ENCODE results near the gene TSHZ2.

TSHZ2 gene

DNA sequence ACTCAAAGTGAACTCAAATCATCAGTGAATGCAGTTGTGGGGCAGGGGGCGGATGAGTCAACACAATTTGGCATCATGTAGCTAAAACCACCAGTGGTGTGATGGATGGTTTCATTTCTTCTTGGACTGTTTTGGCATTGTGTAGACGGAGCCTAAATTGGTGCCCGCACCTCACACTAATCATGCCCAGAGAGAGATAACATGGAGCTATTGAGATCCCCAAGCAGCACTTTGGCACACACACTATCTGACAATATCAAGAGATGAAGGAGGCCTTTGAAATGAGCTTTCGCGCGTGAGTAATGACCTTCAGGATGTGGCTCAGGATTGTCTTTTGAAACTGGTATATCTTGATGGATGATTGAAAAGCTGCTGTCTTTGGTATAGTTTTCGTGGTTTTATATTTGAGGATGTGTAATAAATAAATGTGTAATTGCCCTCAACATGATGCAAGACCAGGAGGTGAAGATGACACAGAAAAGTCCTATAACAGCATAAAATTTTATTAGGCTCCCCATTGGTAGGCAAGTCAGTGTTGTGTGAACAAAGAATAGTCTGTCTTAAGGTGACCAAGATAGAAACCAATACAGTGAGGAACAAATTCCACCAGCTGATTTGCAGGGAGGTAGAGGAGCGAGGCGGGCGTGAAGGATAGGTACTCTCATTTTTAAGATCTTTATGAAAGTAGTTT lies 174.2 kb downstream of the TSHZ2 start:
- Histone ChIP-seq H3K27me3 (no peaks in the 10 kb centered on the region), H3K4me1 (peaks cover 9% of the 10 kb centered on the region), H3K36me3 (no peaks in the 10 kb centered on the region; the same call in 1 of the 2 replicates), H3K9me3 (no peaks in the 10 kb centered on the region), H3K4me3 (ENCODE audit: low read depth, low read length) (no peak overlapping the region)
- DNase-seq = no peak
- TF ChIP-seq, protein P1, sequence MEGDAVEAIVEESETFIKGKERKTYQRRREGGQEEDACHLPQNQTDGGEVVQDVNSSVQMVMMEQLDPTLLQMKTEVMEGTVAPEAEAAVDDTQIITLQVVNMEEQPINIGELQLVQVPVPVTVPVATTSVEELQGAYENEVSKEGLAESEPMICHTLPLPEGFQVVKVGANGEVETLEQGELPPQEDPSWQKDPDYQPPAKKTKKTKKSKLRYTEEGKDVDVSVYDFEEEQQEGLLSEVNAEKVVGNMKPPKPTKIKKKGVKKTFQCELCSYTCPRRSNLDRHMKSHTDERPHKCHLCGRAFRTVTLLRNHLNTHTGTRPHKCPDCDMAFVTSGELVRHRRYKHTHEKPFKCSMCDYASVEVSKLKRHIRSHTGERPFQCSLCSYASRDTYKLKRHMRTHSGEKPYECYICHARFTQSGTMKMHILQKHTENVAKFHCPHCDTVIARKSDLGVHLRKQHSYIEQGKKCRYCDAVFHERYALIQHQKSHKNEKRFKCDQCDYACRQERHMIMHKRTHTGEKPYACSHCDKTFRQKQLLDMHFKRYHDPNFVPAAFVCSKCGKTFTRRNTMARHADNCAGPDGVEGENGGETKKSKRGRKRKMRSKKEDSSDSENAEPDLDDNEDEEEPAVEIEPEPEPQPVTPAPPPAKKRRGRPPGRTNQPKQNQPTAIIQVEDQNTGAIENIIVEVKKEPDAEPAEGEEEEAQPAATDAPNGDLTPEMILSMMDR (IDR thresholded peaks at IDR 0.05; ENCODE audit: low read depth, low read length) = no peak

DNA sequence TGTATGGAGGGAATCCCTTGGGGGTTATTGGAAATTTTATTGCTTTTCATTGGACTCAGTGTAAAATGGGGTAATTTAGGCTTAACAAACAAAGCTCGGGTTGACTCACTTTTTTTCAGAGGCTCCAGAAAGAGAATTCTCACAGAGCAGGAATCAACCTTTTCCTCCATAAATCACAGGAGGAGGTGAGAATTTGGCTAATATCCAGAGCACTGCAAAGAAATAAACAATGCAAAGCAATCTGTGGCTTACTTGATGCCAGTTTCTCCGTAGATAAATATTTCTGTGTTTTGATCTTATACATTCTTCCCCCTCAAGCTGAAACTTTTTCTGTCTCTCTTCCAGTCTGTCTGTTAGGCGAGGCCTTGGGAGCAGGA lies 176.6 kb downstream of the TSHZ2 start:
- H3K4me3 ChIP-seq (ENCODE audit: low read depth, low read length) = no peak overlapping the region
- no peaks in the 10 kb centered on the region for H3K36me3 ChIP-seq
- no peaks in the 10 kb centered on the region for H3K27me3 ChIP-seq
- H3K4me1 ChIP-seq = peaks cover 12% of the 10 kb centered on the region
- DNase-seq = no peak
- H3K9me3 ChIP-seq = no peaks in the 10 kb centered on the region
- TF ChIP-seq, protein P1 (IDR thresholded peaks at IDR 0.05; ENCODE audit: low read depth, low read length) = no peak

DNA sequence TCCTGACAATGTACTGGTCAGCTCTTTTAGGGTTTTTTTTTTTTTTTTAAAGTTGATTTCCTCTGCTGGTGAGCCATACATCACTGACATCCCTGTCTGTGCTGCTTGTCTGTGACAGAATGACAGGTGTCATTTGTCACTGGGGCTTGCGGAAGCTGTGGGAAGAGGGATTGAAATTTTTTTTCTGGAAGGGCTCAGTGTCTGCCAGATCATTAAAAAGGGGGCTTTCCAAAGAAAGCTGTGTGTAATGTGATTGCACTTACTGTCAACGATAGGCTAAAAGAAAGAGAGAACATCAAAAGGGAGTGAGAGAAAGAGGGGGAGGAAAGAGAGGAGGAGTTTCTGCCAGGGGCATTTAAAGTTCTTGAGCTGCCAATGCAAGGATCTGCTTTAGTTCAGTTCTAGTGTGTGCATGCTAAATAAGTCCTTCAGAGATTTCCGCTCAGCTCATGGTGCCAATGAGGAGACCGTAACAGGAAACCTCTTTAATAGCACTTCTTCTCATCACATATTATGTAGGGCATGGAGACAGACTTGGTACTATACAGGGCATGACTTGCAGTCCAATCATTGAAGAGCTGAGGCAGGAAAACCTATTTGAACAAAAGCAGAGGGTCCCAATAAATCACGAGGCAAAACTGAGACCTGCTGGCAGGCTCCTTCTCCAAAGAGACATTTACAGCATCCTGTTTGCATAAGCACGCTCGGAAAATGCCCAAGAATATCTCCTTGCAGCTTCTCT lies 177.2 kb downstream of the TSHZ2 start:
- H3K4me3 ChIP-seq (ENCODE audit: low read depth, low read length) = no peak overlapping the region
- H3K4me1 ChIP-seq = peaks cover 12% of the 10 kb centered on the region
- no peaks in the 10 kb centered on the region for H3K9me3 ChIP-seq
- no peaks in the 10 kb centered on the region for H3K27me3 ChIP-seq
- TF ChIP-seq, protein P1 (IDR thresholded peaks at IDR 0.05; ENCODE audit: low read depth, low read length) = no peak
- no peak for DNase-seq
- H3K36me3 ChIP-seq = no peaks in the 10 kb centered on the region

DNA sequence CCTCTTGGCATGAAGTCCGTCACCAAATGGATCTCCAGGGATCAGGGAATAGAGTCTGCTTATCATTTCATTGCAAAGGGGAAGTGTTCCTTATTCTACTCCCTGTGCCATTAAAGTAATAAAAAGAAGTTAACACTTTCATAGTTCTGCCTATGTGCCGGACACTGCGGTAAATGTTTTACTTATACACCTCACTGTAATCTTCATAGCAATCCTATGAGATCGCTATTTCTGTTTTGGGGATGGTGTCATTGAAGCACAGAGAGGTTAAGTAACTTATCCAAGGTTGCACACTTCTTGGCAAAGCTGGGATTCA lies 177.7 kb downstream of the TSHZ2 start:
- TF ChIP-seq, protein P1 (IDR thresholded peaks at IDR 0.05; ENCODE audit: low read depth, low read length) = no peak

DNA sequence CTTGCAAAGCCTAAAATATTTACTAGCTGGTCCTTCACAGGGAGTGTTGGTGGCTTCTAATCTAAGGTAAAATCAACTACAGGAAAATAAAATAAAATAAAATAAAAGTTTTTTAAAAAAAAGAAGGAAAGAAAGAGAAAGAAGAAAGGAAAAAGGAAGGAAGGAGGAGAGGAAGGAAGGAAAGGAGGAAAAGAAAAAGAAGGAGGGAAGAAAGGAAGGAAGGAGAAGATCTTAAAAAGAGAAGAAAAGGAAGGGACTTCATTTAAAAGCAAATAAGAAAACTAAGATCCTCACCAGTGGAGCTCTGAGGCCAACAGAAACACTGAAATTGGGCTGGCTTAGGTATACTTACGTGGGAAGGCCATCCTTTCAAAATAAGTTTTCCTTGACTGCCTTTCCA lies 178.4 kb downstream of the TSHZ2 start:
- Histone ChIP-seq H3K9me3 (no peaks in the 10 kb centered on the region), H3K36me3 (no peaks in the 10 kb centered on the region), H3K27me3 (no peaks in the 10 kb centered on the region), H3K4me3 (ENCODE audit: low read depth, low read length) (no peak overlapping the region), H3K4me1 (peaks cover 12% of the 10 kb centered on the region)
- TF ChIP-seq, protein P1 (IDR thresholded peaks at IDR 0.05; ENCODE audit: low read depth, low read length) = no peak
- no peak for DNase-seq

More for the DNA sequence above, 177.7 kb downstream of the TSHZ2 start:
- Histone ChIP-seq H3K27me3 (no peaks in the 10 kb centered on the region), H3K36me3 (no peaks in the 10 kb centered on the region), H3K9me3 (no peaks in the 10 kb centered on the region), H3K4me1 (peaks cover 12% of the 10 kb centered on the region), H3K4me3 (ENCODE audit: low read depth, low read length) (no peak overlapping the region)
- DNase-seq = no peak

DNA sequence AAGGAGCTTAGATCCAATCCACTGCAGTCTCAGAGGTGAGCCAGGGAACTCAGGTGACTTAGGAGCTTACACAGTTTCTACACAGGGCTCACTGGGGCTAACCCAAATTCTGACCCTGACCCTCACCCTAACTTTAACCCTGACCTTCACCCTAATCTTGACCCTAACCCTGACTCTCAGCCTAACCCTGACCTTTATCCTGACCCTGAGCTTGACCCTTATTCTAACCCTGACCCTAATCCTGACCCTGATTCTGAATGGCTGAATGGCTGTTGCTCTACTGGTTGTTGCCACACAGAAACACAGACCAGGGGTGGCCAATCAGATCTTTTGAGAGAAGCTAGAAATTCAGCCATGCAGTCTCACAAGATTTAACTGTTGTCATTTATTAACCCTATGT lies 180.1 kb downstream of the TSHZ2 start:
- DNase-seq = no peak
- Histone ChIP-seq H3K36me3 (no peaks in the 10 kb centered on the region), H3K27me3 (no peaks in the 10 kb centered on the region), H3K4me1 (peaks cover 12% of the 10 kb centered on the region), H3K9me3 (no peaks in the 10 kb centered on the region), H3K4me3 (ENCODE audit: low read depth, low read length) (no peak overlapping the region)
- TF ChIP-seq, protein P1 (IDR thresholded peaks at IDR 0.05; ENCODE audit: low read depth, low read length) = no peak
